ENCODE measurements around the gene WDR7. TPM values are rescaled to one million over a fixed set of nuclear protein-coding genes. Genes with fewer than 3 reads are reported as not detected.

WDR7 gene
- polyA plus RNA-seq, 2 of the 4 experiments (the other 2 are of a cell fraction), result 4.2 to 7.0 TPM

- ChIA-PET CTCF (interaction anchor here (1.7 kb wide), 1 partner anchor 31 kb away, joined by 5 read pairs; no protein-coding TSS in a partner anchor), POLR2A (no interaction called here)
- Histone ChIP-seq H3K4me3 (no peak overlapping the region), H3K4me2 (no peak overlapping the region), H3K4me1 (peaks cover 20% of the 10 kb centered on the region; the same call in 2 of the 3 replicates), H3K27ac (no peak overlapping the region), H3K9me3 (no peaks in the 10 kb centered on the region)
- 98% methylated on average over 1 of the region's 1 CpG for WGBS (ENCODE audit: missing lambda C conversion rate)
- DNase-seq (ENCODE audit: low read depth in 1 of 2, low spot score in 1 of 2) (no peak), ATAC-seq (no peak), FAIRE-seq (no peak)
- TF ChIP-seq REST (IDR thresholded peaks at IDR 0.05) (no peak), CBX2 (IDR thresholded peaks at IDR 0.05; ENCODE audit: borderline replicate concordance, low read depth) (no peak), MAFK (IDR thresholded peaks at IDR 0.05; ENCODE audit: partially characterized antibody) (peak; percentile 45)
These were observed 248.5 kb downstream of the WDR7 start for GRCh38 chr18:56899660-56900059.

- ATAC-seq (no peak), DNase-seq (ENCODE audit: low read depth in 1 of 2, low spot score in 1 of 2) (no peak)
These were observed 249.3 kb downstream of the WDR7 start for GRCh38 chr18:56900195-56901094.

More at GRCh38 chr18:56900195-56901094, 249.3 kb downstream of the WDR7 start:
- Histone ChIP-seq H3K27ac (no peak overlapping the region), H3K4me2 (no peak overlapping the region), H3K4me1 (peaks cover 20% of the 10 kb centered on the region; the same call in 2 of the 3 replicates), H3K9me3 (no peaks in the 10 kb centered on the region), H3K4me3 (no peak overlapping the region)
- TF ChIP-seq BCL3 (IDR thresholded peaks at IDR 0.05) (no peak), RCOR1 (IDR thresholded peaks at IDR 0.05; ENCODE audit: low read depth, low read length) (no peak), CBX8 (IDR thresholded peaks at IDR 0.05) (no peak), RARB (CRISPR knock-in tag; IDR thresholded peaks at IDR 0.05) (no peak), CTCF (IDR thresholded peaks at IDR 0.05) (no peak), HOXA7 (CRISPR knock-in tag; IDR thresholded peaks at IDR 0.05) (no peak), CHD4 (IDR thresholded peaks at IDR 0.05; ENCODE audit: borderline replicate concordance) (no peak), JUNB (IDR thresholded peaks at IDR 0.05) (no peak), HES2 (IDR thresholded peaks at IDR 0.05) (no peak), POLR2A (IDR thresholded peaks at IDR 0.05; ENCODE audit: low read length) (no peak), PBX3 (IDR thresholded peaks at IDR 0.05) (no peak), MYC (IDR thresholded peaks at IDR 0.05; ENCODE audit: borderline replicate concordance, low read length) (no peak), RAD21 (conservative IDR thresholded peaks at IDR 0.05 in 1 of 2, IDR thresholded peaks at IDR 0.05 in 1 of 2) (no peak)
- 88% methylated on average over 7 of the region's 7 CpGs for WGBS (ENCODE audit: missing lambda C conversion rate)
- ChIA-PET CTCF (interaction anchor here (1.7 kb wide), 1 partner anchor 31 kb away, joined by 5 read pairs; no protein-coding TSS in a partner anchor), POLR2A (no interaction called here)
- no peak for FAIRE-seq

Data from A549 (cell line).